HG03066 (cell line): ENCODE data around the gene KAZN.
"Not testable (repeated sequence)": the region's sequence is repeated elsewhere in the genome, so short reads cannot be mapped to it uniquely, and the experiment has no call there.

ENCODE experiments used
- ATAC-seq: cut with Tn5 transposase; IDR thresholded peaks from one replicate; pipeline ENCODE4 v1.9.1; 2021; ENCODE audit warnings: low read depth; ENCODE audit not compliant: unreplicated experiment

The KAZN gene

DNA sequence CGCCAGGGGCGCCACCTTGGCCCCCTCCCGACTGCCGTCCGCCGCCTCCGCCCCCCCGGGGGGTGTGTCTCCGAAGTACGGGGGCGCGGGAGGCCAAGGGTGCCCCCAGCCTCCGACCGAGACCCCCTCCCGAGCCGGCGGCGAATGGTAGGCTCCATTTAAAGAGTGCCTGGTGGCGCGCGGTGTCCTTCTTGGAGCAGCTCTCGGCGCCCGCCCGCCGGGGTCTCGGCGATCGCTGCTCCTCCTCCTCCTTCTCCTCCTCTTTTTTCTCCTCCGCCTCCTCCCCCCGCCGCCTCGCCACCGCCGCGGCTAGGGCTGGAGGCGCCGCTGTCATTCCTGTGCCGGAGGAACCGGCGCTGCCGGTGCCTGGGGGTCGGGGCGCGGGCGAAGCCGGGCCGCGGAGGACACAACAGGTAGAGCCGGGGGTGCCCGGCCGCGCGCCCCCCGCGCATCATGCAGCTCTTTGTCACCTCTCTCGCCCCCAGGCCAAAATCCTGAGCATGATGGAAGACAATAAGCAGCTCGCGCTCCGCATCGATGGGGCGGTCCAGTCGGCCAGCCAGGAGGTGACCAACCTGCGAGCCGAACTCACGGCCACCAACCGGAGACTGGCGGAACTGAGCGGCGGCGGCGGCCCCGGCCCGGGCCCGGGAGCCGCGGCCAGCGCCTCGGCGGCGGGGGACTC, at the start of gene KAZN:
TSS of gene KAZN (plus strand) at position 188 of the 685 bp plus-strand sequence.
- ATAC-seq, result no peak

GRCh38 chr1:14549897-14550620, 48.4 kb upstream of the KAZN start:
- ATAC-seq, result no peak

GRCh38 chr1:14551386-14551785, 47.1 kb upstream of the KAZN start:
- ATAC-seq, result no peak

GRCh38 chr1:14552246-14552965, 46.1 kb upstream of the KAZN start:
- ATAC-seq, result no peak

GRCh38 chr1:14553711-14554110, 44.8 kb upstream of the KAZN start:
- ATAC-seq, result no peak

- no peak for ATAC-seq
These were observed 43.4 kb upstream of the KAZN start for GRCh38 chr1:14555091-14555490.

DNA sequence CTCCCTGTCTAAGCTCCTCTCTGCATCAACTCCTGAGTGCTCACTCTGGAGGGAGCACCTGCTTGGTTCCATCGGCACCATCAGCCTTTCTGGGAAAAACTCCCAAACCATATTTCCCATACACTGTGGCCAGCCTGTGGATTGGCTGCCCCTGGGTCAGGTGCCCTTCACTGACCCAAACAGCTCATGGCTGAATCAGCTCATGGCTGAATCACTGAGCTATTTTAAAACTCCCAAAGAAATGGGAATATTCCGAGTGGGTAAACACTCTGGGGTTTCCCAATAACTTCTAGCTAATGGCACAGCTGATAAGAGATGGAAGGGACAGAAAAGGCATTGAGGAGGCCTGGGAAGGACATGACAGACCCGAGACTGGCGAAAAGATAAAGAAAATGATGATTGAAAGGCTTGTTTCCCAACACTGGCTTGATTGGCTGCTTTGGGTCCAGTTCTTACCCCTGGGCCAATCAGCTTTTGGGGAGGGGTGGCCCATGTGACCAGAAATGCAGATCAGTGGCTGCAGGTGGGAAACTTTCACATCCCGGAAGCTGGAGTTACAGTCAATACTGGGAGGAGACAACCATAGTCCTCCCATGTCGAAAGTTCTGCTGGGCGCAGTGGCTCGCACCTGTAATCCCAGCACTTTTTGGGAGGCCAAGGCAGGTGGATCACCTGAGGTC, 37.3 kb upstream of the KAZN start:
- no peak for ATAC-seq

- no peak for ATAC-seq
These were observed 33.4 kb upstream of the KAZN start for GRCh38 chr1:14565090-14565489.

DNA sequence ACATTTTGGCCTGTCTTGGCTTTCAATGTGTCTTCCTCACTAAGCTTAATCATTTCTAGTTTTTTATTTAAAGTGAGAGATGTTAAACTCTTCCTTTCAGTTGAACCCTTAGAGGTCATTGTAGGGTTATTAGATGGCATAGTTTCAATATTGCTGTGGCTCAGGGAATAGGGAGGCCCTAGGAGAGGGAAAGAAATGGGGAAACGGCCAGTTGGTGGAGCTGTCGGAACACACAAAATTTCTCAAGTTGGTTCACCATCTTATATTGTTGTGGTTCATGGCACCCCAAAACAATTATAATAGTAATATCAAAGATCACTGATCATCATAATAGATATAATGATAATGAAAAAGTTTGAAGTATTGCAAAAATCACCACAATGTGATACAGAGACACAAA, 31.4 kb upstream of the KAZN start:
- no peak for ATAC-seq

- ATAC-seq, result no peak
These were observed 30.6 kb upstream of the KAZN start for GRCh38 chr1:14567903-14568302.

- ATAC-seq, result no peak
These were observed 29.6 kb upstream of the KAZN start for GRCh38 chr1:14568716-14569355.

DNA sequence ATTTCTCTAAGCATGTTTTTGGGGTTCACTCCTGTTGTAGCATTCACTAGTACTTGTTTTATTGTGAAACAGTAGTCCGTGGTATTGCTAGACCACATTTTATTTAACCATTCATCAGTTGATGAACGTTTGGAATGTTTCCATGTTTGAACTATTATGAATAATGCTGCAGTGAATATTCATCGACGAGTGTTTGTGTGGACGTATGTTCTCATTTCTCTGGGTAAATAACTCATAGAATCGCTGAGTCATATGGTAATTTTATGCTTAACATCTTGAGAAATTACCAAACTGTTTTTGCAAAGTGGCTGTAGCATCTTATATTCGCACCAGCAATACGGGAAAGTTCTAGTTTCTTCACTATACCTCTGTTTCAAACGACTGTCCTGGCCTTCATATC, 28.0 kb upstream of the KAZN start:
- no peak for ATAC-seq

- ATAC-seq, result no peak
These were observed 26.4 kb upstream of the KAZN start for GRCh38 chr1:14571810-14572767.

GRCh38 chr1:14572861-14573260, 25.6 kb upstream of the KAZN start:
- no peak for ATAC-seq

DNA sequence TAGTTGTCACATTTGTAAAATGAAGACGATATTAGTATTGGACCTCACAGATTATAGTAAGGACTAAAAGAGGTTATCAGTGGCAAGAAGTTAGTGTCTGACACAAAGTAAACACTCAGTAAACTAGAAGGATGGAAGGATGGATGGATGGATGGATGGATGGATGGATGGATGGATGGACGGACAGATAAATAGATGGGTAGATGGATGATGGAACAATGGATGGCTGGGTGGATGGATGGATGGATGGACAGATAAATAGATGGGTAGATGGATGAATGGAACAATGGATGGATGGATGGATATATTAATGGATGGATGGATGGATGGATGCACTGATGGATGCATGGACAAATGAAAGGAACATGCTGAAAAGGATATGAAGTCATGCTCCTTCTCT, 22.3 kb upstream of the KAZN start:
- no peak for ATAC-seq

- ATAC-seq, result no peak
These were observed 21.2 kb upstream of the KAZN start for GRCh38 chr1:14577261-14577660.

DNA sequence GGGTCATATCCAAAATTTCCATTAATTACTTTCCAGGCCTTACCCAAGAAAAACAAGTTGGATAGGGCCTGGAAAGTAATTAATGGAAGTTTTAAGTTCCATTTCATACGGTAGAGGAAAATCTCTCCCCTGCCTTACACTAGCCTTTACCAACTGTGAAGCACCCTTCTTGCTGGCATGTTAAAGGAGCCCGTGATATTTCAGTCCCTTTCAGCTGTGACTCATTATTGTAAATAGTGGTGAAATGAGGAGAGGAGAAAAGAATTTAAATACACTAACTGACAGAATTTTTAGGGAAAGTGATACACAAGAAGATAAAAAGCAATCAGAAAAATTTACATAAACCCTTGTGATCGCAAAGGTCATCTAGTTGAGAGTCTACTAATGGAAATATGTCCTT, 20.3 kb upstream of the KAZN start:
- no peak for ATAC-seq

- ATAC-seq, result not testable (repeated sequence)
These were observed 18.2 kb upstream of the KAZN start for GRCh38 chr1:14580295-14580694.

GRCh38 chr1:14580986-14581385, 17.5 kb upstream of the KAZN start:
- ATAC-seq, result no peak
